Measurements from ENCODE around the gene CRLF1. TPM values are rescaled to one million over a fixed set of nuclear protein-coding genes. Genes with fewer than 3 reads are reported as not detected.

The CRLF1 gene
- total and polyA plus RNA-seq, 10 of the 15 experiments (the other 5 are each of a cell fraction or from before 2014, with no cell fraction given), result 0.10 to 1.2 (median 0.49) TPM; not detected in 4

GRCh38 chr19:18604820-18605159 lies 1.8 kb downstream of the CRLF1 start:
- TF ChIP-seq ZZZ3 (IDR thresholded peaks at IDR 0.05; ENCODE audit: control insufficient read depth, insufficient read length, low read depth) (no peak), HCFC1 (IDR thresholded peaks at IDR 0.05; ENCODE audit: low read length) (no peak), NR2C1 (IDR thresholded peaks at IDR 0.05) (no peak), PML (IDR thresholded peaks at IDR 0.05; ENCODE audit: low read length) (no peak), NRF1 (conservative IDR thresholded peaks at IDR 0.05; ENCODE audit: low read depth, low read length) (no peak), EP300 (IDR thresholded peaks at IDR 0.05; ENCODE audit: borderline replicate concordance in 1 of 2, control insufficient read depth in 1 of 2, low read depth in 2 of 2, low read length in 2 of 2) (no peak), PAX5 (IDR thresholded peaks at IDR 0.05; ENCODE audit: borderline replicate concordance, low read depth, low read length) (no peak), ATF7 (IDR thresholded peaks at IDR 0.05; ENCODE audit: low read depth) (no peak), CHD1 (IDR thresholded peaks at IDR 0.05; ENCODE audit: low read depth, low read length) (no peak), POU2F2 (IDR thresholded peaks at IDR 0.05; ENCODE audit: borderline replicate concordance, low read depth, low read length) (no peak), IRF5 (IDR thresholded peaks at IDR 0.05; ENCODE audit: borderline replicate concordance) (no peak), IKZF2 (IDR thresholded peaks at IDR 0.05) (no peak), SP1 (IDR thresholded peaks at IDR 0.05; ENCODE audit: low read depth, low read length) (no peak), SIN3A (IDR thresholded peaks at IDR 0.05; ENCODE audit: low read depth, low read length) (no peak), MEF2B (IDR thresholded peaks at IDR 0.05; ENCODE audit: partially characterized antibody, poor library complexity, severe bottlenecking) (no peak)
- H2AFZ ChIP-seq (ENCODE audit: control insufficient read depth, low read depth, low read length), result no peak overlapping the region
- no peak overlapping the region for H3K9ac ChIP-seq (ENCODE audit: control insufficient read depth, insufficient read depth, low read length)
- no peak overlapping the region for H3K4me3 ChIP-seq
- CTCF ChIA-PET, result no interaction called here
- H3K4me2 ChIP-seq (ENCODE audit: control insufficient read depth, insufficient read depth), result no peak overlapping the region
- H4K20me1 ChIP-seq (ENCODE audit: control insufficient read depth, insufficient read depth), result no peaks in the 10 kb centered on the region; the same call in none of the 2 replicates
- H3K4me1 ChIP-seq (ENCODE audit: control insufficient read depth, insufficient read depth, low read length), result no peaks in the 10 kb centered on the region
- WGBS (ENCODE audit: insufficient coverage, insufficient replicate concordance, low lambda C conversion rate, missing lambda C conversion rate), result 15% methylated on average over 10 of the region's 10 CpGs
- no peaks in the 10 kb centered on the region for H3K79me2 ChIP-seq (ENCODE audit: control insufficient read depth, insufficient read depth, low read length)
- SMC1A ChIA-PET (ENCODE audit: uncharacterized antibody, unreplicated experiment), result no interaction called here
- intact Hi-C loops (cut with micrococcal nuclease; ENCODE audit: unreplicated experiment) (no loop called here), in situ Hi-C loops (cut with MboI) (no loop called here)
- peaks cover 17 to 20% of the 10 kb centered on the region in 2 experiments for H3K27me3 ChIP-seq (replicated peaks in 1 of 2; ENCODE audit: control insufficient read depth in 2 of 2, insufficient read depth in 2 of 2, low read length in 1 of 2)
- no peak for ATAC-seq
- RAD21 ChIA-PET (ENCODE audit: unreplicated experiment), result no interaction called here
- no TSS peak for BruUV-seq (replicated peaks)
- FAIRE-seq, result no peak
- no peak for DNase-seq (ENCODE audit: low read depth, low spot score)
- no peak overlapping the region for H3K27ac ChIP-seq (ENCODE audit: control insufficient read depth, insufficient read depth)
- no peaks in the 10 kb centered on the region for H3K36me3 ChIP-seq (ENCODE audit: control insufficient read depth in 2 of 2, insufficient read depth in 2 of 2, low read length in 1 of 2)
- POLR2A ChIA-PET, result no interaction called here
- no peaks in the 10 kb centered on the region for H3K9me3 ChIP-seq (replicated peaks; ENCODE audit: control insufficient read depth, insufficient read depth, low read length)
